DOHH2 (cell line): Measurements from ENCODE around the gene GDF10.

Experiments
- EZH2phosphoT487 ChIP-seq: fragments of 200-600 bp; sonication (generic); IDR thresholded peaks from 2 replicates; pipeline ENCODE4 v1.6.1; 2017; ENCODE audit warnings: borderline replicate concordance, mild to moderate bottlenecking, antibody characterized with exemption, low read length, moderate library complexity, mixed read lengths
- TF ChIP-seq, protein P1 (sequence below): fragments of 200-600 bp; sonication (generic); IDR thresholded peaks from one replicate; pipeline ENCODE4 v1.5.1; 2014; ENCODE audit warnings: antibody characterized with exemption, mild to moderate bottlenecking, low read depth, low read length; ENCODE audit not compliant: poor library complexity, severe bottlenecking

DNA sequence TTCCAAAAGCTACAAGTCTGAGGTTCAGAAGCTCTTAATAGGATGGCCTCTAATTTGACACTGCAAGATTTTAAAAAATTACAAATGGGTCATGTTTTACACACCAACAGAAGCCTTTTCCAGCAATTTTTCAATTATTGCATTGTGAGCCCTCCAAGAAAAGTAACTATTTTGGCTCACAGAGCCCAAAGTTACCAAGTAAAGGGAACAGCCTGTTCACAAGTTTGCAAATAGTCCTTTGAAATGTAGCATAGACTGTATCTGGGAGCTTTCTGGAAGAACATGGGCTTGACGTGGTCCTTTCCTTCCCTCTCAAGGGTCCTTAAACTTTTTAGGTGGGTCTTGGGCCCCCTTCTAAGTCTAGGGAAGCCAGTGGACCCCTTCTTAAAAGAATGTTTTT lies 1.3 kb upstream of the GDF10 start:
- TF ChIP-seq, protein P1, sequence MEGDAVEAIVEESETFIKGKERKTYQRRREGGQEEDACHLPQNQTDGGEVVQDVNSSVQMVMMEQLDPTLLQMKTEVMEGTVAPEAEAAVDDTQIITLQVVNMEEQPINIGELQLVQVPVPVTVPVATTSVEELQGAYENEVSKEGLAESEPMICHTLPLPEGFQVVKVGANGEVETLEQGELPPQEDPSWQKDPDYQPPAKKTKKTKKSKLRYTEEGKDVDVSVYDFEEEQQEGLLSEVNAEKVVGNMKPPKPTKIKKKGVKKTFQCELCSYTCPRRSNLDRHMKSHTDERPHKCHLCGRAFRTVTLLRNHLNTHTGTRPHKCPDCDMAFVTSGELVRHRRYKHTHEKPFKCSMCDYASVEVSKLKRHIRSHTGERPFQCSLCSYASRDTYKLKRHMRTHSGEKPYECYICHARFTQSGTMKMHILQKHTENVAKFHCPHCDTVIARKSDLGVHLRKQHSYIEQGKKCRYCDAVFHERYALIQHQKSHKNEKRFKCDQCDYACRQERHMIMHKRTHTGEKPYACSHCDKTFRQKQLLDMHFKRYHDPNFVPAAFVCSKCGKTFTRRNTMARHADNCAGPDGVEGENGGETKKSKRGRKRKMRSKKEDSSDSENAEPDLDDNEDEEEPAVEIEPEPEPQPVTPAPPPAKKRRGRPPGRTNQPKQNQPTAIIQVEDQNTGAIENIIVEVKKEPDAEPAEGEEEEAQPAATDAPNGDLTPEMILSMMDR = no peak
- no peak for TF ChIP-seq EZH2phosphoT487
